Hematopoietic multipotent progenitor cell (in vitro differentiated cells): ENCODE results near the gene PSG3. TPM values are rescaled to one million over a fixed set of nuclear protein-coding genes. Genes with fewer than 3 reads are reported as not detected.
"Not testable (repeated sequence)": the region's sequence is repeated elsewhere in the genome, so short reads cannot be mapped to it uniquely, and the experiment has no call there.

ENCODE experiments used
- DNase-seq, 3 donors: peaks; one replicate each; pipeline ENCODE4 v3.0.0-alpha.2; 2011 to 2015; ENCODE audit warnings: low read depth in 2 of 3, low spot score in 2 of 3
- total RNA-seq: library from RNA; depleted of rRNA; stranded (reverse); fragments of >200 nt; gene quantifications from one replicate; pipeline ENCODE4 v1.2.3, GENCODE V29; 2012

The PSG3 gene
- not detected for total RNA-seq

- not testable (repeated sequence) for DNase-seq
These were observed at the start of gene PSG3 for GRCh38 chr19:42740381-42740780. PSG3 (minus strand) TSS chr19:42740481; CDS start chr19:42740384, 97 bp downstream.

DNA sequence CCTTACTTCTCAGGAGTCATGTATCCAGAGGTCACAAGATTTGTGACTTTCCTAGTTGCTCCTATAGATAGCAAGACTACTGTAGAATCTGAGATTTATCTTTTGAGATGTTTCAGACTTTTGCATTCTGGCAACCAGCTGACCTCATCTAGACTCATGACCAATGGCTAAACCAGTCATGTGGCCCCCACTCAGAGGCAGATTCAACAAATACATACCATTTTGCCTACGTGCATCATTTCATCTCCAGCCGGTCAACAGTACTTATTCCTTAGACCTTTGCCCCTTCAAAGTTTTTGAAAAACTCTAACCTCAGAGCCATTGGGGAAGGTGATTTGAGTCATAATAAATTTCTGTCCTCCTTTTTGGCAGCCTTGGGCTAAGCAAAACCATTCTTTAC lies 48.5 kb upstream of the PSG3 start:
- not testable (repeated sequence) for DNase-seq

DNA sequence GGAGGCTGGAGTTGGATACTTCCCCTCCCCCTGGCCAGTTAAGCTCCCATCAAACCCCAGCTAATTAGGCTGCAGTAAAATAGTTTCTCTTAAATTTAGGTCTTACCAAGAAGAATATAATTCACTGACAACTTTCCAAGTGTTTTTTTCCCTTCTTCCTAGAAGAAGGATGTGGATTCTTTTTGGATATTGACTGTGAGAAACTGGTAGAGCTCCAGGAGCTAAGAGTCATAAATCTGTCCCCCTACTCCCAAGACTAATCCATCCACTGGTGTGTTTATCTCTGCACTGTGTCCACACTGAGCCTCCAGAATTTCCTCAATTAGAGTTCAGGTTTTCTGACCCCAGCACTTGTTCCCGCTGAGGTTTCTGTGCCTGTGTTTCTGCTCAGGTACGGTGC lies 47.5 kb upstream of the PSG3 start:
- DNase-seq, result not testable (repeated sequence)

DNA sequence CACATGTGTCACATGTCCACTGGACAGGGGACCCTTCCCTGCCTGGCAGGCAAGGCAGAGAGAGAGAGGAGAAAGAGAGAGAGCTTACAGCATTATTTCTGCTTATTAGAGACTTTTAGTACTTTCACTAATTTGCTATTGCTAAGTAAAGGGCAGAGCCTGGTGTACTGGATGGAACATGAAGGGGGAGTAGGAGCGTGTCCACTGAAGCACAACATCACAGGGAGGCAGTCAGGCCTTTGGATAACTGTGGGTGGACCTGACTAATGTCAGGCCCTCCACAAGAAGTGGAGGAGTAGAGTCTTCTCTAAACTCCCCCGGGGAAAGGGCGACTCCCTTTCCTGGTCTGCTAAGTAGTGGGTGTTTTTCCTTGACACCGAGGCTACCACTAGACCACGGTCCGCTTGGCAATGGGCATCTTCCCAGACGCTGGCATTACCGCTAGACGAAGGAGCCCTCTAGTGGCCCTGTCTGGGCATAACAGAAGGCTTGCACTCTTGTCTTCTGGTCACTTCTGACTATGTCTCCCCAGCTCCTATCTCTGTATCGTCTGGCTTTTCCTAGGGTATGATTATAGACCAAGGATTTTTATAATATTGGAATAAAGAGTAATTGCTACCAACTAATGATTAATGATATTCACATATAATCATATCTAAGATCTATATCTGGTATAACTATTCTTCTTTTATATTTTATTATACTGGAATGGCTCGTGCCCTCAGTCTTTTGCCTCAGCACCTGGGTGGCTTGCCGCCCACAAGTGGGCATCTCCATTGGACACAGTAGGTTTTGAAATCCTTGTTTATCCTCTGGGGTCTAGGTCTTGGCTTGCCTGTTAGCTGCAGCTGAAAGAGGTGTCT lies 36.7 kb upstream of the PSG3 start:
- DNase-seq, result peak in 2 of 3 donors; percentile 14 to 38

- not testable (repeated sequence) for DNase-seq
These were observed 34.4 kb upstream of the PSG3 start for GRCh38 chr19:42774510-42775158.

GRCh38 chr19:42767319-42767718 lies 27.0 kb upstream of the PSG3 start:
- DNase-seq, result not testable (repeated sequence)

GRCh38 chr19:42766871-42767270 lies 26.6 kb upstream of the PSG3 start:
- not testable (repeated sequence) for DNase-seq

- DNase-seq, result no peak
These were observed 24.6 kb upstream of the PSG3 start for GRCh38 chr19:42764836-42765235.

GRCh38 chr19:42762789-42763188 lies 22.5 kb upstream of the PSG3 start:
- no peak for DNase-seq

DNA sequence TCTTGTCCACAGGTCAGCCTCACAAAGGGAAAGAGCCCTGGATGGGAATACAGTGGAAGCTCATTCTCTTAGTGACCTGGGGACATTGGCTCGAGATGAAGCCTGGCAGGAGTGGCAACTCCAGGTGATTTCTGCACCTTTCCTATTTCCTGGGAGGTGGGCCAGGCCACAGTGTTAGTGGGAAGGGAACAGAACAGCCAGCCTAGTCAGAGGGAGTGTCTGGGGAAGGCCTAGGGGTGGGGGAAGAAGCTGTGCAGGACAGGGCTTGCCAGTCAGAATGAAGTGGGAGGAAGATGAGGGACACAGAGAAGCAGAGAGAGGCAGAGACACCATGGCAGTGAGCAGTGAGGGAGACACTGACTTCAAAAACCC lies 21.6 kb upstream of the PSG3 start:
- DNase-seq, result not testable (repeated sequence)

GRCh38 chr19:42760954-42761923 lies 21.0 kb upstream of the PSG3 start:
- DNase-seq, result not testable (repeated sequence)

- not testable (repeated sequence) for DNase-seq
These were observed 18.4 kb upstream of the PSG3 start for GRCh38 chr19:42758667-42759066.

DNA sequence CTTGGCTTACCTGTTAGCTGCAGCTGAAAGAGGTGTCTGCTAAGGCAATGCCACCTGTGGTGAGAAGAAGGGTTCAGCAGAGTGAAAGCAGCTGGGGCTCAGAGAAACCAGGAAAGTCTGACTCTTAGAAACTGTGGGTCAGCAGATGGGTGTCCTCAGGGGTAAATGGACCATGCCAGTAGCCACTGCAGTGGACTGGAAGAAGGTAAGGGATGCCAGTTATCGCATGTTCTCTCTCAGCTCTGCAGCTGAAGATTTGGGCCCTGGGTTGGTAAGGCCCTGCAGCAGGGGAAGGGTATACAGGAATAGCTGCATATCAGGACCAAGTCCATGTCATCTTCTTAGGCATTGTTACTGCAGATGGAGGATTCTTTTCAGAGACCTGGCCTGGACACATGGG lies 12.0 kb upstream of the PSG3 start:
- DNase-seq, result not testable (repeated sequence)

- DNase-seq, result peak in 2 of 3 donors; percentile 1 to 3
These were observed 1.7 kb upstream of the PSG3 start for GRCh38 chr19:42741726-42742607.

DNA sequence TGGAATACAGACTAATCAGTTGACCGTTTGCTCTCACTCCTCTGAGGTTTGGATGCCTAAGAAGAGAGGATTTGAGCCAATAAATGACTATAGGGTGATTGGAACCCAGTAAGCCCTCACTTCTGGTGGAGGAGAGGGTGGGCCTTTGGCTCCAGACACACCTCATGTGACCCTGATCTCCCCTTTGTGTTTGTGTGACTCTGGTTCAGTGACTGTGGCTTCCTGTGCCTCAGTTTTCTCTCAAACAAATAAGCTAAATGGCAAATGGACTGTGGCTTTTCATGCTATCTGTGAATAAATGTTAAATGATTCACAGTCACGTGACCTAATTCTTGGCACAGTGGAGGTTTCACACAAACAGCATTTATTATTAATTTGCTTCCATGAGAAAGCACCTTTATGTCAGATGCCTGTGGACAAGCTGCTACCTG lies 2.7 kb downstream of the PSG3 start:
- not testable (repeated sequence) for DNase-seq

DNA sequence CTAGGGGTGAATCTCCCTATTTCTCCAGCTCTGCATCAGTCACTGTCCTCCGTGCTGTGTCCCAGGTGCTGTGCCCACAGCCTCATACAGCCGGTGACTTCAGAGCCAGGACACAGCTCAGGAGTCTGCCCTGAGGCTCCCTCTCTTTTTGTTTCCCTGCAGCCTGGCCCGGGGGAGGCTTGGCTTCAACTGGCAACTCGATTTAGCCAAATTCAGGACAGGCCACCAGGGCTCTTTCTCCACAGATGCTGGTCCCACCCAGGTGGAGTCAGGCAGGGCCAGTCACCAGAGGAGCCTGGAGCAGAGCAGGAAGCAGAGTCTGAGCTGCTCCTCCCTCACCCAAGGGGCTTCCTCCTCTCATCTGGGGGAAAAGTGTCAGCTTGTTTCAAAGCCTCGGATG lies 11.9 kb downstream of the PSG3 start:
- DNase-seq, result not testable (repeated sequence)

DNA sequence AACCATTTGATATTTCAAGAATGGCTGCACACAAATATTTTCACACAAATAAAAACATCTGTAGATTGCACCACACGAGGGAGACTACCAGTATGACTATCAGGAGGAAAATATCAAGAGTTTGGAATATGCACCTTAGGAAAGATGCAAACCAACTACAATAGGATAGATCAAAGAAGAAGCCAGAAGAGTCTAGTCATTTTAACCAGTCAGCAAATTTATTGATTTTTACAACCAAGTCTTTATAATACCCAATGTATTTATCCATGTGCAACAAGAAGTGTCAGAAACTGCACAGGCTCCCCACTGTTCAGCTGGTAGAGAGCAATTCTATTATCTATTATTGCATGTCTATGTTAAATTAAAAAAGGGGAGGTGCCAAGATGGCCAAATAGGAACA lies 26.3 kb downstream of the PSG3 start:
- not testable (repeated sequence) for DNase-seq

DNA sequence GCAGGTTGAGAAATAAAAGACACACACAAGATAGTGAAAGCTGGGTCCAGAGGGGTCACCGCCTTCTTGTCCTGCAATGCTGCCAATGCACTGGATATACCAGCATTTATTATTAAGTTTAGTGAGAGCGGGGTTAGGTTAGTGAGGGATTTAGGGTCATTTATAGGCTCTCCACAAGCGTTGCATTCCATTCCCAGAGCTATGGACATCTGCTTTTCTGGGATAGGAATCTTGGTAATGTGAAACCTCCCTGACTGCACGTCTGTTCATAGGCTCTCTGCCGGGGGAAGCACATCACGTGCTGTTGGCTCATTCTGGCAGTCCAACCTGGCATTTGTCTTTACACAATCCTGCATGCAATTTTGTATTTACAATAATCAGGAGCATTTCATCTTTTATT lies 27.5 kb downstream of the PSG3 start:
- DNase-seq, result not testable (repeated sequence)

DNA sequence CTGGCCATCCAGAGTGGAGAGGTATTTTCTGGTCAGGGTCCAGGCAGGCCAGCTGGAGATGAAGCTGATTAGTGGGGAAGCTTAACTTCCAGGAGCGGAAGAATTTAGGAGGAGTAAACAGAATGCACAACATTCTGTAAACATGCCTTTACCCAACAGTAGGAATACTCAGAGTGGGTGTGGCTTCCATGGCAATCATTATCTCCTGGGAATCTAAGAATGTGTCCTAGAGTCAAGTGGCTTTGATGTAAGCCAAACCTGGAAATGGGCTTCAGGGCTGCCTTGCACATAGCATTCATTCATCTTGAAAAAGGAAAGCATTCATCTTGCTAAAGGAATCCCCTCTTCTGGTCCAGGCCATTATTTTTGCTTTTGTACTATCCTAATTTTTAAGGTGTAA lies 29.3 kb downstream of the PSG3 start:
- DNase-seq, result not testable (repeated sequence)

DNA sequence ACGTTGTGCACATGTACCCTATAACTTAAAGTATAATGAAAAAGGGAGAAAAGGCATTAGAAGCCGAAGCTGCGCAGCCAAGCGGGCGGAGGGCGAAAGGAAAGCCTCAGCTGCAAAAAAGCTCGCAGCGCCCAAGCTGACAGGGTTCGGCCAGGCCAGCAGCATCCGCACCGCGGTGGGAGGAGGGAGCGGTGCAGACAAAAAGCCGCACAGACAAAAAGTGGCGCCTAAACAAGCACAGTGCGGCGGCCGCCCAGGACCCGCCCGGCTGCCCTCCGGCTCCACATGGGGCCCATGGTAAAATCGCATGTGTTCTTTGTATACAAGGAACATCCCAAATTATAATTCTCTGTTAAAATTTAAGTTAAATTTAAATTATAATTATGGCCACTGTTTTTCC lies 42.4 kb downstream of the PSG3 start:
- DNase-seq, result no peak
